SKM-1 treated with dmso at 0.1 percent for 144 hours (cell line): ENCODE data around the gene LRRC4C.

Experiments used
- DNase-seq: peaks from one replicate; lab custom pipeline; 2025; ENCODE audit not compliant: unreplicated experiment; lab: John Stamatoyannopoulos, UW

LRRC4C gene

DNA sequence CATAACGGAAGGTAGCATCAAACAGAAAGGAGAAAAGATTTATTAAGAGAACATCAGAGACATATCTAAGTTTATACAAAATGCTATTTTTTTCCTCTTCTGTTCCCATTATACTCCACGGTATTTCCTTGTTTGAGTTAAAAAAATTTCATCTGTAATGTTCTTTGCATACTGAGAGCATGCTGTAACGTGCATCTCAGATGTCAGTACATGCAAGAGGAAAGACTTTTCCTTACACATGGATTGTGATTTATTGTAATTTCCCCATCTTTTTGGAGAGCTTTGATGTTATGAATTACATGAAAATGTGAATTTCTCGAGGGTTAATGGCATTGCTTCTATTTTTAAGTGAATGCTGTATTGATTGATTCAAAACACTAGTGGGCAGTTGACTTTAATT lies 1164.0 kb downstream of the LRRC4C start:
- no peak for DNase-seq

DNA sequence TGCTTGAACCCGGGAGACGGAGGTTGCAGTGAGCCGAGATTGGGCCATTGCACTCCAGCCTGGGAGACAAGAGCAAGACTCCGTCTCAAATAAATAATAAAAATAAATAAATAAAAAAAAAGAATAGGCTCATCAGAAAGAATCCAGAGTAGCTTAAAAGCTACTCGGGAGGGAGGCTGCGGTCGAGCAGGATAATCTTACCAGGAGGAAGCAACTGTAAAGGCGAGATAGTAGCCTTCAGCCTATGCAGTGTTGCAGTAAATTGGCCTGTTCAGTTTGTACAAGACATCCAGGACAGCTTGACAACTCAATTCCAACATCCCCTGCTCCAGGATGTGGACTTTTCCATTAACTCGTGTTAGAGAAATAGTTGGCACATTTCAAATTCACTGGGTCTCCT lies 1164.7 kb downstream of the LRRC4C start:
- DNase-seq: no peak

DNA sequence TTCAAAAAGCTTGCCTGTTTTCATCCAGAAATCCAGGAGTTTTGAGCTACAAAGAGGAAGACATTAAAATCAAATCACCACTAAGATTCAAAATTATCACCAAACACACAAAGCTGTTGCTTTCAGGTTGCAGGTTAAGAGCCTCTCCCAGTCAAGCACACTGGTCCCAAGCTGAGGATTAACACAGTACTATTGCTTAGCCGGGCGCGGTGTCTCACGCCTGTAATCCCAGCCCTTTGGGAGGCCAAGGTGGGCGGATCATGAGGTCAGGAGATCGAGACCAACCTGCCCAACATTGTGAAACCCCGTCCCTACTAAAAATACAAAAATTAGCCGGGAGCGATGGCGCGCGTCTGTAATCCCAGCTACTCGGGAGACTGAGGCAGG lies 1165.1 kb downstream of the LRRC4C start:
- DNase-seq: no peak

DNA sequence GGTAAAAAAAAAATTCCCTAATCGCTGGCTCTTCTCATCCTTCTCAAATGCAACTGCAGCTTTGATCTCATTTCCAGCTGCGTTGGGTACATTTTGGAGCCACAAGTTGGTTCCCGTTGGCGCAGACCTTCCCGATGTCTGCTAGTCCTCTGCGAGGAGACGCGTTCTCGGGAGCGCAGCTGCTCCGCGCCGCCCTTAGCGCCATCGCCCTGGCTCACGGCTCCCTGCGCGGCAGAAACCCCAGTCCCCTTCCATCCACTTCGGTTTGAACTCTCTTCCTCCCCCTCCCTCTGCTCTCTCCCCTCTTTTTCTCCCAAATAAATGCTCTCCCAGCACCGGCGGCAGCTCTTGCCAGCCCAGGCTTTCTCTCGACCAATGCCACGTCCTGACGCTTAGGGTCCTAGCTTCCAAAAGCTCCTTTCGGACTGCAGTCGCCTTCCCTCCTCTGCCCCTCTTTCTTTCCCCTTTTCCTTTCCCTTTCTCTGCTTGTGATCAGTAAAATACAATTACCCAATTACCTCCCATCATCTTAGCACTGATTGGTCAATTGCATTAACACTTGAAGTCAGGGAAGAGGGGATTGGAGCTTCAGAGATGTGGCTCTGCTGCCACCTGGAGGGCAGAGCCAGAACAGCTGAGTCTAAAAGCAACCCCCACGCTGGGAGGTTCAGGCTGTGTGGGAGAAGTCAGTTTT lies 1165.7 kb downstream of the LRRC4C start:
- DNase-seq: peak; percentile 74

DNA sequence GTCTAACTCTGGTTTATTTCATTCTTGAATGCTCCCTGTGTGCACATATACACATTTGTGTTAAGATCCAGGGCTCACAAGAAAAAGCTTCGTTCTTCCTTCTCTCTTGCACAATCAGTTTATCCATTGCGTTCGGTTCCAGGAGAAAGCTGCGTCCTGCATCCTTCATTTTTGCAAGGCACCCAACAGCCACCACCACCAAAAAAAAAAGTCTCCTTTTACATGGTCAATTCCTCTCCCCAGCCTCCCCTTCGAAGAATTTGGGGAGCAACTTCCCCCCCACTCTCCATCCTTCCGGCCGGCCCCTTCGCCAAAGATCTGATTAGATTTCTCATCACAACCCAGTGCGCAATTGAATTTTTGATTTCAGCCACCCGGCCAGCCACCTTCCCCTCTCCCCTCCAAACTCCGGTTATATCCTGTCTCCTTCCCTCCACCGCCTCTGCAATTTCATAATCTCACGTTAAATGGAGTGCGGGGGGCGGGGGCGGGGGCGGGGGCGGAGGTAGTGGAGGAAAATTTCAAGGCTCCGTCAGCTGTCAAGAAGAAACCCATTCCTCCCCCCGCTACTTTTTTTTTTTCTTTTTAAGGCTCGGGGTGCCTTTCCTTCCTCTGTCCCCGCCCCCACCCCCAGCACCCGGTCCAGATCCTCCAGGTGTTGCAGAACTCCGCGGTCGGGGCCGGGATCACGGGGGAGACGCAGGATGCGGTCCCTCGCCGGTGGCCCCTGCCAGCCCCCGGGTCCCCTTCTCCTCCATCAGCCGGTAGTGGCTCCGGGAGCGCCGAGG lies 1166.5 kb downstream of the LRRC4C start:
- no peak for DNase-seq

DNA sequence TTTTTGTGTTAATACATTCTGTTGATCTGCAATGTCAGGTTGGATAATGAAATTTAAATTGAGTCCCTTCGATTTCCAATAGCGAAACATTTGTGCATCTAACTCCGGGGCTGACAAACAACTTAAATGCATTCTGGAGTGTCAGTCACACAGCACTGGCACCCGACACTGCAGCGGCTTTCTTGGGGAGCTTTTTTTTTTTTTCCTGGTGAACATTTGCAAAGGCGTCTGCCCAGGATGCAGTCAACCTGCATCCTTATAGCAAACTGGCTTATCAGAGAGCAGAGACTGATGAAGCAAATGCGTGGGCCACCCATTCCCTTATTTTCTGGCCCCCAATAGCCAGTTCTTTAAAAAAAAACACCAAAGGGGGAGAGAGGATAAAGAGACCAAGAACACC lies 1167.7 kb downstream of the LRRC4C start:
- no peak for DNase-seq

DNA sequence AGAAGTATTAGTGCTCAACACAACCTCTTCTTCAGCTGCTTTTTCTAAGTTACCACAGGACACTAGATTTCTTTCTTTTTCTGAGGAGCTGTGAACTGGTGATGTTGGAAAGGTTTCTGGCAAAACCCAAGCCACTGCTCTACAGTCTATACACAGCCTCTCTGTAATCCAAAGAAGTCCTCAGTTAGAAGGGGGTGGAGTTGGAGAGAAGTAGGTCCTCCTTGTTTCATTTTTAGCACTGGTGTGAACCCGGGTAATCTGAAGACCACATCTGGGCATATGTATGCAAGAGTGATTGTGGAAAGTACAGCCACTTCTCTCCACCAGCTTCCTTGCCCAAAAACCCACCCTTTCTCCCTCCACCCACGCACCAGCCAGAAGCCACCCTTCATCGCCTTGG lies 1168.1 kb downstream of the LRRC4C start:
- no peak for DNase-seq

DNA sequence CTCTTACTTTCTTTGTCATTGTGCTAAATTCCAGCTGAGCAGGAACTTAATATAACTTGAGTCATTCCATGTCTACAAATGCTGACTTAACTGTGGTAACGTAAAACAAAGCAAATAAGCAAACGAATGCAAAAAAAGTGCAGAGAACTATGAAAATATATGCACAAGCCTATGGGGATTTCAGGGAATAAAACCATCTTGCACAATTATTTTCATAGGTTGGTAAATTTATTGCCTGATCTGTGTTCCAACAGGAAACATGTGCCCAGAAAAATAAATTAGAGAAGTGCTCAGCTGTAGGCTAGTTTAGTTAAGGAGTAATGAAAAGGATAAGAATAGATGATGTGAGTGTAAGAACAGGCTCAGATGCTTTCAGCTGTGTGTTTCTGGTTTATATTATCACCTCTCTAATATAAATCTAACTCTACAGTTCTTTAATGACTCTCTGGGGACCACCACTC lies 1169.3 kb downstream of the LRRC4C start:
- DNase-seq: no peak

DNA sequence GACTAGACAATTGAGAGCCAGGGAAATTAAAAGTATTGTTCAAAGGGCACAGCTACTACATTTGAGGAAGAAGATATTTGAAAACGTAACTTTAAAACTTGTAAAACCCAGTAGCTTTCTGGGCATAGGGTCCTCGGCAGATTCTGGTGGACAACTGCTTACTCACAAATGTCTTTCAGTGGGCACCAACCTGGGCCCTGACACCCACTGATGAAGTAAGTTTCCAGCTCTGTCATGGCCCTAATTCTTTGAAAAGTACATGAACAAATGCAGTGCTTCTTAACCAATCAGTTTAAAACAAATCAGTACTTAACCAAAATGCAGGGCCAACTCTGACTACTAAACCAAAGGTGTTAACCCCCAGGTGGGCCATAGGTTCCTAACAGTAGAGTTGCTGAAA lies 1170.1 kb downstream of the LRRC4C start:
- DNase-seq: no peak

DNA sequence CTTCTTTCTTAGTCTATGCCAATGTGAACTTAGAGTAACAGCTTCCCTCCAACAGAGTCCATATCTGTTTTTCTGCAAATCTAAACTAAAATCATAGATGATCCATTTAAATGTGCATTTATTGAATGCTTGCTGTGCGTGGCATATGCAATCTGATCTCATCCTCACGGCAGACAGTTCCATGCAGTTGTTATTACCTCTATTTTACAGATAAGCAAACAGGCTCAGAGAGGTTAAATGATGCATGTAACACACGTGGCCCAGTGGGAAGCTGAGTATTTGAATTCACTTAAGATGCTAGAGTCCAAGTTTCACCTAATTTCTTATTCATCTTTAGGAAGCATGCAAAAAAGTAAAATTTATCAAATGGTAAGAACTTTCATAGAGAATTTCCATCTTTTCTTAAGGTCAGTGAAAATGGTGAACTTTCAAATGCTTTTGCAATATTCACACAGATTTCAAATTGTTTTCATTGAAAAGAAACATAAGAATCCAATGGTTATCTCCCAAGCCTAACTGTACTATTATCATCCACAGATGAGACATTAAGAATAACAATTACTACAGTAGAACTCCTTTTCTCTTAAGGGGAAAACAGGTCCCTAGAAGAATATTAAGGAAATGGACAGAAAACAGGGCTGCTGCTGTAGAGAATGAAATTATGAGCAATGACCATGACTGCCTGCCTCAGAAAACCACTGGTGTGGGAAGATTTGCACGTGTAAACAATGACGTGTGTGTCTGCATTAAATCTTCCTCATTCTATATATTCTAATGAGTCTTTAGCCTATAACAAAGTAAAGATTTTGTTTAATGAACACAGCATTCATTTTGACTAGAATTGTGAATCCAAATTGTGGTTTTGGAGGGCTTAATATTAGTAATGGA lies 1171.3 kb downstream of the LRRC4C start:
- DNase-seq: no peak

DNA sequence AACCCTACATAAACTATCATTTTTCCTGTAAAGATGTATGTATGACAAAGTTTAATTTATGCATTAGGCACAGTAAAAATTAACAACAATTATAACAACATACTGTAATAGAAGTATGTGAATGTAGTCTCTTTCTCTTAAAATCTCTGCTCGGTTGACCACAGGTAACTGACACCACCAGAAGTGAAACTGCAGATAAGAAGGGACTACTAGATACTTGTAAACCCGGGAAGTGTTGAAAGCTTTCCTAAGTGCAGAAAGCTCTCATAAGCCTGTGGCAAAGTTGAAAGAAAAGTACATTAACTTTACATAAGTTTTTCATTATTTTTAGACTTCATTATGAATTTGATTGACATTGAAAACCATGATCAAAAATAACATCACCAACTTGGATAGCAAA lies 1173.3 kb downstream of the LRRC4C start:
- DNase-seq: no peak

DNA sequence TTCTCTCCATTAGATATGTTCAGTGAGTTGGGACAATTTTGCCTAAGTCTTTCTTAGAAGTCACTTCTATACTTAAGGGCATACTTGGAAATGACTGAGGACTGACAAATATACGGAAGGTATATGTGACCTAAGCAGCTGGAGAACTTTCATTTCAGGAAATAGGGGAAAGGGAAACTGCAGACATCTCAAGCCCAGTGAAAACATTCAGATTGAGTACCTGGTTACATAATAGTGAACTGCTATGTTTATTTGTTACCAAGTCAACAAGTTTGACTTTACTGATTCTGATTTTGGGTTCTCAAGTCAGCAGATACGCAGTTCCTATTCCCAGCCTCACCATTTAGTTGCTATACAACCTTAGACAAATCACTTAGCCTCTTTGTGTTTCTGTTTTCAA lies 1173.9 kb downstream of the LRRC4C start:
- DNase-seq: no peak

DNA sequence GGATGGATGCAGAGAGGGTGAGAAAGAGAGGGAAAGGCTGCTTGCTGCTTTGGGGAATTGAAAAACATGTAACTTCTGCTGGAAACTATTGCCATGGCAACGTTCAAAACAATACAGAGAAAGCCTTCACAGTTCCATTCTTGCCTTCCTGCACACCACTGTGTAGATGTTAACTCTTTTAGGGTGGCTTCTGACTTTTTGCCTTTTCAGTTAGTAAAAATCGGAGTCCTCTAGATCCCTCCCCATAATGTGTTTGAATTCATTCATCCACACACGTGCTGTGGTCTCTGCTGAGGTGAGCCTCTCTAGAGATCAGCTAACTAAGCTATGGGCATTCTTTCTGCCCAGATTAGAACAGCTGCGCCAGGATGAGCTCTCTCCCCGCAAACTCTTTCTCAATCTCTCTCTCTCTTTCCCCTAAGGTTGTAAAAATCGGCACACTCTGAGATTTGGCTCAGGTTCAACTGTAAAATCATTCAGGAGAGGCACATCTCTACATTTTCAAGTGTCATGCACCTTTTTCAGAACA lies 1178.3 kb downstream of the LRRC4C start:
- no peak for DNase-seq

DNA sequence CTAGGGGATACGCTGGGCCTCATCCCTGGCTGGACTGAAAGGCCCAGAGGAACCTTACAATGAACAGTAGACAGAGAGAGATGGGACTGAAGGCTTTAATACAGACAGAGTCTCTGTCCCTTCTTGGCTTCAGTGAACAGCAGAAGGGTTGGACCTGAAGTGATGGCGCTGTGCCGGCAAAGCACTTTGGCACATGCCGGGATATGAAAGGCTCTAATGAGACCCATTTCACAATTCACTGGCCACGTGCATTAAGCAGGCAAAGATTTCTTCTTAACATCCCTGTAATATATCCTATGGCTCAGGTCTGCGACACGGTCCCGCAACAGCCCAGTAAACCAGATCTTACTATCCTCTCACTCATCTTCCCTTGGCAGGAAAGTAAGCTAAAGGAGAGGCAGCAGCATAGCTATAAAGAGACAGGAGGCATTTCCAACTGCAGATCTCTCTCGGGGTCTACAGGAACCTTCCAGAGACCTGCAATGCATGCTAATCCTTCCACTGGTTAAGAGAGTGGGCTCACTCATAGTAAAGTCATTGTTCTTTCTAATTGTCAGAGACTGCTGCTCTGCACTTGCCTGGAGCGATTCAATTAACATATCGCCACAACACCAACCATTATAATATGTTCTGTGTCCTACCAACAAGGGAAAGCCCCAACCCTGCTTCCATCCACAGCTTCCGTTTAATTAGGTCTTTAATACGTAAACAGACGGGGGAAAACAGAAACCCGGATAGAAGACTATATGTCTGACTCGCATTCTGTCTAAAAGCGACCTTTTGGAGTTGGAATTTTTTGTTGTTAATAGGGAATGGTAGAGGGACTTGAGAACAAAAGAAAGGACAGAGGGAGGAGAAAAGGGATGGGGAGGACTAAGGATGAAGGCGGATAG lies 1179.0 kb downstream of the LRRC4C start:
- no peak for DNase-seq

DNA sequence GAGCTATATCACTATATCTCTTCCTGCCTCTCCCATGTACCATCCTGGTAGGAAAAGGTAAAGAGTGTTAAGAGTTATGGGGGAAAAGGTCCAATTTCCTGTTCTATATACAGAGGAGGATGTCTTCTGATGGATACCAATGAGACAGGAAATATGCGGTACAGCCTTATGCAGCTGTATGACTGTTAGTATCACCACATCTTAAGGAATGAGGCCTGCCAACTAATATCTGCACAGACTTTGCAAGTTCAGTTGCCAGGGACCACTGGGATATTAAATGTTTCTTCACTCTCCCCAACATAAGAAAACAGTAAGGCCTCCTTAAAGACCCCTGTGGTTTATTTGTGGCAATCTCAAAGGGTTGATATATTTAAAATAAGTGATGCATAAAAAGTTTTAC lies 1182.5 kb downstream of the LRRC4C start:
- no peak for DNase-seq

DNA sequence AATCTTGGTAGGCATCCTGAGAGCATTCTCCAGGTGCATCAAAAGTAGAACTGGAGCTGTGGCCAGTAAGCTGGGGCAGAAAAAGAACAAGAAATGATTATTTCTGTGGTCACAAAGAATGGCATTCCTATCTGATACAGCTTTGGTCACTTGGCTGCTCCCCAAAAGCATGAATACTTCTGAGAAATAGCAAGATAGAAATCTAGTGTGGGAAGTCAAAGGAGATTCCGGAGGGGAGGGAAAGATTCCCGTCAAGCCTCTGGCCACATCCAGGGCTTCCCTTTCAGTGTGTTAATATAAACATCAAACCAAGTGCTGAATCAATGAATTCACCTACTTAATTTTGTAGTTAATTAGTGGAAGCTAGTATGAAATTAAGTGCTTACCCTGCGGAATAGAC lies 1185.4 kb downstream of the LRRC4C start:
- DNase-seq: no peak

DNA sequence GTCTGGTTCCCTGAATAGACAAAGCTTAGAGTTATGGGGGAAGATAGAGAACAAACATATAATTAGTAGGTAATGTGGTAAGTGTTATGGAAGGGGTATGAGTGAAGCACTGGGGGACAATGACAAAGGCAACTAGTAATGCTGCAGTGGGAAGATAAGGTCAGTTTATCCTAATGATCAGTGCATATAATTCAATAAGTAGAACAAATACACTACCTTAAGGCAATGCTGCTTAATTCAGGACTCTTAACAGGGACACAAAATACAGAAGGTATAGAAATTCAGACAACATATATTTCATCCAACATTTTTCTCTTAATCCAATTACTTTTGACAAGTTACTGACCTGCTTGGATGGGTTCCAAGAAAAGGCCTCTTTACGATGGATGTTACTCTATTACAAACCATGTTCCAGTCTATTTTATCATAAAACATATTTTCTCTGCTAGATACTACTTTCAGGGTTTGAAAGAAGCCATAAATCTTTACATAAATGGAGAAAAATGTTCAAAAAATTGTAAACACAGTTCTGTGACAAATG lies 1186.2 kb downstream of the LRRC4C start:
- no peak for DNase-seq

DNA sequence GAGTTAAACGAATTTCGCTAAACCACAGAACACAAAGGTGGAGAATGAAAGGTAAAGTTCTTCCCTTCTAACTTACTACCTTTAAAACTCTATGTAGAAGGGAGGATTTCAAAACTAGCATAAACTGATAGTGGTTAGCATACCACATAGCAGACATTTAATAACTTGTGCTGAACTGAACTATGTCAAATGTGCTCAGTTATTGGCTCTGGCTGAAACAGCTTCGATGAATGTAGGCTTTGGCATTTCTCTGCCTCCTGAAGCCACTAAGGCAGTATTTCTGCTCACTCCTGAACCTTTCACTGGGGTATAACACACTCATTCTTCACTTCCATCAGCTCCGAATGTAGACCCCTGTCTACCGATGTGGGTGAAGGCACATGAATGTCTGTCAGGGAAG lies 1188.1 kb downstream of the LRRC4C start:
- DNase-seq: no peak

DNA sequence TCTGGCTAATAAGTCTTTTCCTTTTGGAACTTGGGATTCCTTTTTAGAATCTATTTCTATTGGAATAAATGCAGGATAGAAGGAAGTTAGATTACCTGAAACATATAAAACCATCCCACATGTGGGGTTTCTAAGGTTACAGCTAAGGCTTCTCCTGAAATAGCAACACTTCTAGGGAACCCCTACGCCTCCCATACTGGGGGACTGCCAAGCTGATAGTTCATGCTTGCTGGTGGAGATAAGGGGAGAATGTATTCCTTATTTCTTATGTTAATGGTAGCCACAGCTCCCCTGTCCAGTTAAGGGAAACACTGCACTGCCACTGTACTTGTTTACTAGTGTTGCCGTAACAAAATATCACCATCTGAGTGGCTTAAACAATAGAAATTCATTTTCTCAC lies 1189.6 kb downstream of the LRRC4C start:
- no peak for DNase-seq

DNA sequence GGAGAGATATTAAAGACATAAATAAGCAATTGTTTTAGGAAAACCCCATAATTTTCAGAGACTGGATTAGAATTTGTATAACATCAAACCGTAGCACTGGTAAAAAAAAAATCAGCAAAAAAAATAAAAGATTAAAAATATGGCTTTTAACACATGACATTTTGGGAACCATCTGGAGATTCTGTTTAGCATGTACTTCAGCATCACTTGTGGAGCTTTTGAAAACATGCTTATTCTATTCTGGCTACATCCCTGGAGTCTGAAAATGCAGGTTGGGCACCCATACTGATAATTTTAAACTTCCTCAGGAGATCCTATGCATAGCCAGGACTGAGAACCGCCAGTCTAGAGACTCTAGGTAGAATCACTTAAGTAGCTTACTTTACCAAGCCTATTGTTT lies 1190.9 kb downstream of the LRRC4C start:
- DNase-seq: no peak
